Dedifferentiated amniotic fluid mesenchymal stem cell (primary cell): ENCODE measurements around the gene CFTR.

ENCODE experiments used
- DNase-seq: peaks from one replicate; pipeline ENCODE4 v3.0.0-alpha.2; 2016; ENCODE audit errors: extremely low spot score

The CFTR gene

DNA sequence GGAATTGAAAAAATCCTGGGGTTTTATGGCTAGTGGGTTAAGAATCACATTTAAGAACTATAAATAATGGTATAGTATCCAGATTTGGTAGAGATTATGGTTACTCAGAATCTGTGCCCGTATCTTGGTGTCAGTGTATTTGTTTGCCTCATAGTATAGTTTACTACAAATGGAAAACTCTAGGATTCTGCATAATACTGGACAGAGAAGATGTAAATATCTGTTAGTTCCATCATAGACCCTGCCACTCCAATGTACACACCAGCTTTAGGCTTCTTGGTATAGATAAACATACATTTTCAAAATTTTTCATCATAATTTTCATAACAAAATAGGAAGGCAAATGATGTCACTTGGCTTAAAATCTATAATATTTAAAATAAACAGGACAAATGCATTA, 108.1 kb downstream of the CFTR start:
- DNase-seq, result no peak

- no peak for DNase-seq
Measured at GRCh38 chr7:117588352-117588794, 108.5 kb downstream of the CFTR start.

- DNase-seq, result no peak
Measured at GRCh38 chr7:117590191-117590590, 110.4 kb downstream of the CFTR start.

DNA sequence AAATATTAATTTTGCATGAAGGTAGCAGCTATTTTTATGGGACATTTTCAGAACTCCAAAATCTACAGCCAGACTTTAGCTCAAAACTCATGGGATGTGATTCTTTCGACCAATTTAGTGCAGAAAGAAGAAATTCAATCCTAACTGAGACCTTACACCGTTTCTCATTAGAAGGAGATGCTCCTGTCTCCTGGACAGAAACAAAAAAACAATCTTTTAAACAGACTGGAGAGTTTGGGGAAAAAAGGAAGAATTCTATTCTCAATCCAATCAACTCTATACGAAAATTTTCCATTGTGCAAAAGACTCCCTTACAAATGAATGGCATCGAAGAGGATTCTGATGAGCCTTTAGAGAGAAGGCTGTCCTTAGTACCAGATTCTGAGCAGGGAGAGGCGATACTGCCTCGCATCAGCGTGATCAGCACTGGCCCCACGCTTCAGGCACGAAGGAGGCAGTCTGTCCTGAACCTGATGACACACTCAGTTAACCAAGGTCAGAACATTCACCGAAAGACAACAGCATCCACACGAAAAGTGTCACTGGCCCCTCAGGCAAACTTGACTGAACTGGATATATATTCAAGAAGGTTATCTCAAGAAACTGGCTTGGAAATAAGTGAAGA, 112.3 kb downstream of the CFTR start:
- no peak for DNase-seq

DNA sequence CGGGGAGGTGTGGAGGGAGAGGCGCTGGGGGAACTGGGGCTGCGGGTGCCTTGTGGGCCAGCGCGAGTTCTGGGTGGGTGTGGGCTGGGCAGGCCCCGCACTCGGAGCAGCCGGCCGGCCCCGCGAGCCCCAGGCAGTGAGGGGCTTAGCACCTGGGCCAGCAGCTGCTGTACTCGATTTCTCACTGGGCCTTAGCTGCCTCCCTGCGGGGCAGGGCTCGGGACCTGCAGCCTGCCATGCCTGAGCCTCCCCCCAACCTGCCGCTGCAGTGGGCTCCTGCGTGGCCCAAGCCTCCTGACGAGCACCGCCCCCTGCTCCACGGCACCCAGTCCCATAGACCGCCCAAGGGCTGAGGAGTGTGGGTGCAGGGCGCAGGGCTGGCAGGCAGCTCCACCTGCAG, 116.3 kb downstream of the CFTR start:
- no peak for DNase-seq

- no peak for DNase-seq
Measured at GRCh38 chr7:117597755-117598154, 117.9 kb downstream of the CFTR start.

GRCh38 chr7:117600911-117601310, 121.1 kb downstream of the CFTR start:
- no peak for DNase-seq

DNA sequence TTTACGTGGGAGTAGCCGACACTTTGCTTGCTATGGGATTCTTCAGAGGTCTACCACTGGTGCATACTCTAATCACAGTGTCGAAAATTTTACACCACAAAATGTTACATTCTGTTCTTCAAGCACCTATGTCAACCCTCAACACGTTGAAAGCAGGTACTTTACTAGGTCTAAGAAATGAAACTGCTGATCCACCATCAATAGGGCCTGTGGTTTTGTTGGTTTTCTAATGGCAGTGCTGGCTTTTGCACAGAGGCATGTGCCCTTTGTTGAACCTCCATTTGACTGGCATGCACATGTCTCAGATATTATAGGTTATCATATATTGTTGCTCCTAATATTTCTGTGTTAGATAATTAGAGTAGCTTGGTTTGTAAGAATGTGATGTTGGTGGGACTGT, 123.8 kb downstream of the CFTR start:
- DNase-seq, result no peak

- DNase-seq, result no peak
Measured at GRCh38 chr7:117605712-117606111, 125.9 kb downstream of the CFTR start.

DNA sequence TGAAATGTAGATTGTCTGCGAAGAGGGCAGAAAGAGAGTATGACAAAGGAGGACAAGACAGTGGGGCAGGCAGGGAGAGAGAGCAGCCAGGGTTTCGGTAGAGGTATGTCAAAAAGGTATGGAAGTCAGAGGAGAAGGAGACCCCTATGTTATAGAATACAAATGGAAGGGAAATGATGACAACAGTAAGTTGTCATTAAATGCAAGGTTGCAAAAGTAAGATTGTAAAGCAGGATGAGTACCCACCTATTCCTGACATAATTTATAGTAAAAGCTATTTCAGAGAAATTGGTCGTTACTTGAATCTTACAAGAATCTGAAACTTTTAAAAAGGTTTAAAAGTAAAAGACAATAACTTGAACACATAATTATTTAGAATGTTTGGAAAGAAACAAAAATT, 126.3 kb downstream of the CFTR start:
- no peak for DNase-seq

- no peak for DNase-seq
Measured at GRCh38 chr7:117610396-117610795, 130.6 kb downstream of the CFTR start.

DNA sequence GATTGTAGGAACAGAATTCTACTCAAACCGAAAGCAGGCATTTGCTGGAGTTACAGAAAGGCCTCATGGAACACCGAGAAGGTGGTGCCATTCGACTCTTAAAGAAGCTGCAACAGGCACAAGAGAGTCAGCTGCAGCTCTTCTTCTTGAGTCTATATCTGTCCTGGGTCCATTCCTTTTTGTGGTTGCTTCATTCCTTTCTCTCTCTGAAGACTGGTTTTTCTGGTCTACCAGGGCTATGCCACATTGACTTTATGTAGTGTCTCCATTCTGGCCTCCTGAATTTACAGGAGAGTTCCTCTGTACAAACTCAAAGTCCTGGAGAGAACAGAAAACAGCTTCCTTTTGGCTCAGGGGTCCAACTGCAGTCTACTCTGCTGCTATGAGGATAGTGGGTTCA, 132.8 kb downstream of the CFTR start:
- DNase-seq, result no peak

DNA sequence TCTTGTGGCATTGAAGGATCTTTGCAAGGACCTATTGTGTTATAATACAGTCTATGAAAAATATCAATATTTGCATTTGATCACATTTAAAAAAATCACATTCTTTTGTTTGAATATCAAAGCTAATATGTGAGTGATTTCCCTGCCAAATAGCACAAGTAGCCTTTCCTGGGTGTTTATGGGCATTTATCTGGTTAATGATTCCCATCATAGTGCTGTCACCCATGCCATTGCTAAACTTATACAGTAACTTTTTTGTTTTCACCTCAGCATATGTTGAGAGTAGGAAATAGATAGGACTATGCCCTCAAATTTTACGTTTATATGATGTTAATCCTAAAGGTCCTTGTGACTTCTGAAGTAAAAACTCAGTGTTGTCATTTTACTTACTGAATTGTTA, 136.9 kb downstream of the CFTR start:
- no peak for DNase-seq

DNA sequence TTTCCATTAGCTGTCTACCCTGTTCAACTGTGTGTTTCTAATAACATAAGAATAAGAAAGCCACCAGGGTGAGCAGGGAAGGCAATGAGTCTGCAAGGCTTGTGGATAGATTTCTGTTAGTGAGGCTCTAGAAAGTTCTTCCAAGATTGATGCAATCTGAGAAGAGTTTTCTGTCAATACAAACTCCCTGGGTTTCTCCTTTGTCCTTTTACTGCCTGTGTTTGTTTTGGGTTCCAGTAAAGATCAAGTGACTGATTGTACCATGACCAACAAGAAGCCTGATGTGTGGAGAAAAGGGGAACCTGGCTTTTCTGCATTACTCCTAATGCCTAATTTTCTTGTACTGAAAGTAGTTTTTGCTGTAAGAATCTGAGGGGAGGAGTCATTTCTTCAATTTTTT, 139.9 kb downstream of the CFTR start:
- no peak for DNase-seq

GRCh38 chr7:117621075-117621618, 141.3 kb downstream of the CFTR start:
- DNase-seq, result no peak

- DNase-seq, result no peak
Measured at GRCh38 chr7:117623606-117624005, 143.8 kb downstream of the CFTR start.

DNA sequence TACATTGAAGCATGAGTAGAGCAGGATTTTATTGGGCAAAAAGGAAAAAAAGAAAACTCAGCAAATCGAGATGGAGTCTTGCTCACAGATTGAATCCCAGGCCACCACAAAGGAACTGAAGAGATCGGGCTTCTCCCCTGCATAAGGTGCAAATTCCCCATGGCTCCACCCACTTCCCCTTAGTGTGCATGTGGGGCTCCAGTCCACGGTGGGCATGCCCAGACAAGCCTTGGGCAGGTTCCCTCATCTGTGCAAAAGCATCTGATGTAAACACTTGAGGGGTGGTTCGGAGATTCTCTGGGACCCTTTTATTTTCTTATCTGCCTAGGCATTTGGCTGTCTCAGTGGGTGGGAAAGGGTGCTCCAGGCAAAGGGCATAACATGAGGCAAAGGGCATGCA, 150.7 kb downstream of the CFTR start:
- DNase-seq, result no peak

DNA sequence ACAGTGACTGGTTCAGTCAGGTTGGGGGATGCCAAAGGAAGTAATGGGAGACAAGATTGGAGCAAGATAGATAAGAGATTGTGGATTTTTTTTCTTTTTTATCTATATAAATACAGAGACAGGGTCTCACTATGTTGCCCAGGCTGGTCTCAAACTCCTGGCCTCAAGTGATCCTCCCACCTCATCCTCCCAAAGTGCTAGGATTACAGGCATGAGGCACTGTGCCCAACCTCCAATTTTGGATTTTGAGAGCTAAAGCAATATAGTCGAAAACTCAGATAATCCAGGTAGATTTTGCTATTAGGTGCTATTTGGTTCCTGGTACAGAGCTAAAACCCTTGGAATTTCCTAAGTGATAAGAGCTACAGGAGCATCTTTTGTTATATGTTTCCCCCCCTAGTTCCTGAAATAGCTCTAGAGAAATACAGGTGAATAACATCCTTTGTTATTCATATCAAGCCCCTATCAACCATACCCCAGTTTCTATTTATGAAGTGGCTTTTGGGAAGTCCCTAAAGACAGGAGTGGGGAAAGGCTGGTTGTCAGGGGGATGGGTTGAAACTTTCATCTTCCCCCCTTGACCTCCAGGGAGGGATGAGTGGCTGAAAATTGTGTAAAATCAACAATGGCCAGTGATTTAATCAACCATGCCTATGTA, 151.2 kb downstream of the CFTR start:
- no peak for DNase-seq

- DNase-seq, result no peak
Measured at GRCh38 chr7:117631652-117632051, 151.8 kb downstream of the CFTR start.

DNA sequence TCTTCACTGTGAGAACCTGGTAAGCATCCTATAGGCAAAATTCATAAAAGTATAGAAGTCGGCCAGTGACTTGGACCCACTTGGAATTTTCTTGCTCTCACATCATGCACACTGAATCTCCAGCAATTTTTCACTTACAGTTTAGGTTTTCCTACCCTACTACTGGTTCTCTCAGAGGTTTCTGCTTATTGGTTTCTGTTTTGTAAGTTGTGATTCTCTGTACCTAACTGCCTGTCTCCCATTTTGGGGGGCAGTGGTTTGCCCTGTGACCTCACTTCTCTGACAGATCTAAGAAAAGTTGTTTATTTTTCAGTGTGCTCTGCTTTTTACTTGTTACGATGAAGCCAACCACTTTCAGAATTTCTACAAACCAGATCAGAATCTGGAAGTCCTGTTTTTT, 158.1 kb downstream of the CFTR start:
- DNase-seq, result no peak

- no peak for DNase-seq
Measured at GRCh38 chr7:117639966-117640365, 160.1 kb downstream of the CFTR start.

DNA sequence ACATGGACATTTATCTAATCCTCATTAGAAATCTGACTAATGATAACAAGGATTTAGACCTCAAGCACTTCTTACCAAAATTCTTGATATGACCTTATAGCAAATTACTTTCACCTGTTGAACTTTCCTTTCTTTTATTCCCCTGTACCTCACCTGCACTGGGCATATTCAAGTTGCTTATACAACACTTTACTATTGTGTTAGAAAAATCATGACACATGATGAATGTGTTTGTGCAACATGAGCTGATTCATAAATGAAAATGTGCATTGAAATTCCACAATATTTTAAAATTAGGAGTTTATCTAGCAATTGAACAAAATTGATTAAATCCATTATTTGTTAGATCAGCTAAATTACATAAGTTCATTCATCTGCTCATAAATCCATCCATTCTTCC, 160.6 kb downstream of the CFTR start:
- no peak for DNase-seq

DNA sequence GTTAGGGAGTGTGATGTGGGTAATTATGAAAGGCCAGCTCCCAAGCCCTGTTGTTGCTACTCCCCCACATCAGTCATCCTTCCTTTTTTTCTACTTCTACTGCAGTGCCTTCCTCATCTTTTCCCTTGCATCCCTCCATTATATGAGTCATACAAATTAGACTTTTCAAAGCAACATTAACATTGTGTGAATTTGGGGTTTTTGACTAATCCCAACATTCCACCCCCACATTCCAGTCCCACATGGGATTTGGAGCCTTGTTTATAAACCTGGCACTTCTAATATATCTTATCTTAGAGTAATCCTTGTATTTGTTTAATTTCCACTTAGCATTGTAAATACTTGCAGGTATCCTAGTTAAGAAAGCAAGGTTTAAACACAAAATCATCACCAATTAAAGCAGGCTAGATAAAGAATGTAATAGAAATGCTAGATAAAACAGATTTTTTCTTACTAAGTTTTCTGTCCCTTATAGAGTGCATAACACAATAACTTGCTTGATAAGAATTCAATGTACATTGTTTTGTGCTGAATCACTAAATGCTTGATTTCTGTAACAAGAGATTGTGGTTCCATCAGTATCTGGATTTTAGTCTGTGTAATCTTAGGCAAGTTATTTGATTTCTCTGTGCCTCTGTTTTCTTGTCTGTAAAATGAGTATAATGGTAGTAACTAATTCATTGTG, 165.8 kb downstream of the CFTR start:
- DNase-seq, result peak; percentile 44
